ENCODE measurements around the gene TMEM255A.
"Not testable (repeated sequence)": the region's sequence is repeated elsewhere in the genome, so short reads cannot be mapped to it uniquely, and the experiment has no call there.

TMEM255A gene
- 0 to 0.24 reads per million in 2 experiments for total RNA-seq

GRCh38 chrX:120310861-120311726 lies at the start of gene TMEM255A:
Gene TMEM255A, minus strand, starts transcription at chrX:120311461. Its CDS starts 152 bp downstream, at chrX:120311309.
- DNase-seq (ENCODE audit: low read depth) = no peak

- DNase-seq (ENCODE audit: low read depth) = no peak
Observed at GRCh38 chrX:120358737-120359456, 47.6 kb upstream of the TMEM255A start.

- DNase-seq (ENCODE audit: low read depth) = no peak
Observed at GRCh38 chrX:120357186-120357585, 45.9 kb upstream of the TMEM255A start.

- no peak for DNase-seq (ENCODE audit: low read depth)
Observed at GRCh38 chrX:120356084-120356483, 44.8 kb upstream of the TMEM255A start.

- DNase-seq (ENCODE audit: low read depth) = no peak
Observed at GRCh38 chrX:120350450-120351138, 39.3 kb upstream of the TMEM255A start.

- DNase-seq (ENCODE audit: low read depth) = not testable (repeated sequence)
Observed at GRCh38 chrX:120344566-120344965, 33.3 kb upstream of the TMEM255A start.

GRCh38 chrX:120336899-120337298 lies 25.6 kb upstream of the TMEM255A start:
- no peak for DNase-seq (ENCODE audit: low read depth)

GRCh38 chrX:120335289-120335688 lies 24.0 kb upstream of the TMEM255A start:
- no peak for DNase-seq (ENCODE audit: low read depth)

- no peak for DNase-seq (ENCODE audit: low read depth)
Observed at GRCh38 chrX:120334603-120335002, 23.3 kb upstream of the TMEM255A start.

GRCh38 chrX:120334151-120334550 lies 22.9 kb upstream of the TMEM255A start:
- DNase-seq (ENCODE audit: low read depth) = no peak

GRCh38 chrX:120332394-120332793 lies 21.1 kb upstream of the TMEM255A start:
- DNase-seq (ENCODE audit: low read depth) = no peak

GRCh38 chrX:120331116-120331515 lies 19.9 kb upstream of the TMEM255A start:
- no peak for DNase-seq (ENCODE audit: low read depth)

GRCh38 chrX:120321520-120322281 lies 10.4 kb upstream of the TMEM255A start:
- DNase-seq (ENCODE audit: low read depth) = no peak

GRCh38 chrX:120318411-120318810 lies 7.2 kb upstream of the TMEM255A start:
- DNase-seq (ENCODE audit: low read depth) = no peak

GRCh38 chrX:120316587-120317283 lies 5.5 kb upstream of the TMEM255A start:
- DNase-seq (ENCODE audit: low read depth) = no peak

- no peak for DNase-seq (ENCODE audit: low read depth)
Observed at GRCh38 chrX:120315776-120316175, 4.5 kb upstream of the TMEM255A start.

GRCh38 chrX:120311727-120312063 lies 434 bp upstream of the TMEM255A start:
- DNase-seq (ENCODE audit: low read depth) = no peak

GRCh38 chrX:120309873-120310705 lies 1.2 kb downstream of the TMEM255A start:
- DNase-seq (ENCODE audit: low read depth) = no peak

GRCh38 chrX:120308959-120309872 lies 2.0 kb downstream of the TMEM255A start:
- peak; percentile 60 for DNase-seq (ENCODE audit: low read depth)
